Amniotic epithelial cell (primary cell): ENCODE results near the gene HIVEP3.

Experiments
- DNase-seq: peaks from one replicate; pipeline ENCODE4 v3.0.0-alpha.2; 2010; ENCODE audit warnings: low read depth

The HIVEP3 gene

DNA sequence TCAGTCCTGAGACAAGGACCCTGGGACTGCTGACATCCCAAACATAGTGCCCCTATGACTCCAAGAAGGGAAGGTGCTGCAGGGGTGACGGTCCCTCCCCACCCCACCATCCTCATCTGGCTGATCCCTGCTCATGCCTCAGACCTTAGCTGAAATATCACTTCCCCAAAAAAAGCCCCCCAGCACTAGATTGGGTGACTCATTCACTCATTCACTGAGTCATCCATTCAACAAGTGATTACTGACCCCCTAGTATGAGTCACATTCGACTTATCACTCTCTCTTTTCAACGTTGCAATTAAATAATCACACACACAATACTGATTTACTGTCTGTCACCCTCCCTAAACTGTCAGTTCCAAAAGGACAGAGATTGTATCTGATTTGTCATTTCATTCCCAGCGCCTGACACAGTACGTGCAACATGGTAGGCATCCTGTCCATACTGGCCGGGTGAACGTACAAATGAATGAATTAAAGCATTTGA, 48.6 kb downstream of the HIVEP3 start:
- DNase-seq, result peak; percentile 53

DNA sequence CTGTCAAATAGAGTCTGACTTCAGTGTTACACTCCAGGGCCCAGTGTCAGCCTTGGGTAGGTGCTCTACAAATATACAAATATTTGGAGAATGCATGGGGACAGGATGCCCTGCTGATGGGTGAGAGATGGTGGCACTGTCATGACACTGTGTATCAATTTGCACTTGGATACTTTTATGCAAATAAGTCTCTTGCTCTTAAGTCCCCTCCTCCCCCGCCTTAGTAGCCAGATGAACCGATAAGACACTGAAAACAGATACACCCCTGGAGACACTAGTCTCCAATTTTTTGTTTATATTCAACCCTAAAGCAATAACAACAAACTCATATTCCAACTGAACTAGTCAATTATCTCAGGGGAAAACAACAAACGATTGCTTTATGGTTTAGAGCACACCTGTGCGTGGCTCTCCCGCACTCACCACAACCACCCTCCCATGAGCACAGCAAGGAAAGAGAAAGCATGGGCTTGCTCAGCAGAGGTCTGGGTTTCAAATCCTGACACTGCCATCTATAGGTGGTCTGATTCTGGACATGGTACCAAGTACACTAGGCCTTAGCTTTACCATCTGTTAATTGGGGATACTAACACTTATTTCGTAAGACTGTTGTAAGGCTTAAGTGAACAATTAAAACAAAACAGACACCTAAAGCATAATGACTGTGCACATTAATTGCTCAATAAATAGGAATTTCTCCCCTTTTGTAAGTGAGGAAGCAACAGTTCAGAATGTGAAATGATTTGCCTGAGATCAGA, 50.3 kb downstream of the HIVEP3 start:
- DNase-seq, result peak; percentile 18

DNA sequence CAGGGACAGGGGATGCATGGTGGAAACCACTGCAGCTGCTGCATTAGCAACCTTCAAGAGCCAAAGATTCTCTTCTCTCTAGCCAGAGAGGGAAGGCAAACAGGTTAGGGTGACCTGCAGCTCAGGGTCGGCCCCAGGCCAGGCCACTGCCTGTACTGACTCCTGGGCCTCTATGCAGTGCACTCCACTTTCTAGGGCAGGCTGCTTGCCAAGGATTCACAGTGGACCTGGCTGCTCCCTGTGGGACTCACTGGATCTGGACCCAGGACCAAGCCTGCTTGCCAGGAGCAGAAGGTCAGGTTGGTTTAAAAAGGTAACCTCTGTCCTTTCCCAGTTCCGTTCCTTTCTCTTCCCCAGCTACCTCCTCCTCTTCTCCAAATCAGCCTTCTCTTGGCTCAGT, 52.4 kb downstream of the HIVEP3 start:
- DNase-seq, result no peak

DNA sequence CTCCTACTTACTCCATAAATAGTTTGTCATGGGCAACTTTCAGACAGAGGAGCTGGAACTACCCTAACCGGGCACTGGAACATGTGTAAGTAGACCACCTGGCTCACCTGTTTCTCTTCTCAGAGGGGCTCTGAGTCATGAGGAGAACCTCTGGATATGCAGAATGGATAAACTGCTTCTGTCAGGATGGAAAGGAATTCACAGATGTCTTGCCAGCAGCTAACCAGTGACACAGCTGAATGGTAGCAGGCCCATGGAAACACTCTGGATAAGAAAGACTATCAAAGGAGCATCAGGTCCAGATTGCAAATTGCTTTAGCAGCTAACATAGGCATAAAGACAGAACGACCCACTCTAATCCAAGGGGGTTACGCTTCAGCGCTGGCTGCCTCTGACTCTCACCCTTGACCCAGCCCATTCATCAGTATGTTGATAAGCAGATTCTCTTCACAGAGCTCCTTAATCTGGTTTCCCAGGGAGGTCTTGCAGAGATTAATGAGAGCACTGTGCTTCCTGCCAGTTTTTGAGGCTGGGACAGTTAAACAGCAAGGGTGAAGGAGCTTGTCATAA, 54.2 kb downstream of the HIVEP3 start:
- DNase-seq, result peak; percentile 34

DNA sequence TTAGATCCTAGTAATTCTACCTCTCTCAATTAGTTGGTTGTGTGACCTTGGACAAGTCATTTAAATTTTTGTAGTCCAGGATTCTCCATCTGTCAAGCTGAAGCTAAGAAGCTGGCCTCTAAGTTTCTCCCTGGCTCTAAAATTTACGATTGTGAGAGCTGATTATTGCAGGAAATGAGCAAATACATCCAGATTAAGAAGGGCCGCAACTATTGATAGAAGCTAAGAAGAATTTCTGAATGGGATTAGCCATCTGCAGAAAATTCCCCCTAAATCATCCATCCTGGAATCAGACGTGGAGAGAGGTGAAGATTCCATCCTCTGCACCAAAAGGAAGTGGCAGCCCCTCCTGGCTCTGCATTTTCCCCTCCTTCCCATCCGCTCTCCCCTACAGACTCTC, 55.0 kb downstream of the HIVEP3 start:
- DNase-seq, result no peak

DNA sequence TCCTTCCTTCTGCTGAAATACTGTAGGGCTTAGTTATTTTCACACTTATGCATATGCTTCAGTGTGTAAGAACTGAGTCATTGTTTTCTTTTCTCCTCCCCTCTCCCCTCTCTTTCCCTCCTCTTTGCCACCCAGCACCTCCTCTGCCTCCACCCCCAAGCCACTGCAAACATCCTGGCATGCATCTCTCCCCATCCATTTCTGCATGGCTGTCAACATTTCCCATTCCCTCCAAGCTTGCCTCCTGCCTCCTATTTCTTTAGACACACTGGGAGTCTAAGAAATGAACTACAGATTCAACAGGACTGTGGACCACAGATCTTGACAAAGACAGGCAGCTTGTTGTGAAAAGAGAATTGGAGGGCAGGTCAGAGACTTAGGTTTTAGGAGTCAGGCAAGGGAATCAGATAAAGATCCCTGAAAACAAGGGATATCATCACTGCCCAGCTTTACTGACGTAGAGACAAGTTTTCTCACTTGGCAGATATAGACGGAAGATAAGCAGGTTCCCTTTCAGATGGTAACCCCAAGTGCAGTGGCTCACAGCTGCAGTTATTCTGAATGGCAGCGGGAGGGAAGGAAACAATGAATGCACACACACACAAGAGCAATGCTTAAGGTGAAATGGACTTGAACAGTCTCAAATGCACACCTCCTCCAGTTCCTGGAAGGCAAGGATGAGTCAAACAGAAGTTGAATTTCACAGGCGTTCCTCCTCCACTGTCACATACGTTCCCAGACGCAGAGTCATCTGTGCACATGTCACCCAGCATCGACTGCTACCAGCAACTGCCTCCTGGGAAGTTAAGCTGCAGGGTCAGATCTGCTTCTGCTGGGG, 56.1 kb downstream of the HIVEP3 start:
- peak; percentile 82 for DNase-seq

DNA sequence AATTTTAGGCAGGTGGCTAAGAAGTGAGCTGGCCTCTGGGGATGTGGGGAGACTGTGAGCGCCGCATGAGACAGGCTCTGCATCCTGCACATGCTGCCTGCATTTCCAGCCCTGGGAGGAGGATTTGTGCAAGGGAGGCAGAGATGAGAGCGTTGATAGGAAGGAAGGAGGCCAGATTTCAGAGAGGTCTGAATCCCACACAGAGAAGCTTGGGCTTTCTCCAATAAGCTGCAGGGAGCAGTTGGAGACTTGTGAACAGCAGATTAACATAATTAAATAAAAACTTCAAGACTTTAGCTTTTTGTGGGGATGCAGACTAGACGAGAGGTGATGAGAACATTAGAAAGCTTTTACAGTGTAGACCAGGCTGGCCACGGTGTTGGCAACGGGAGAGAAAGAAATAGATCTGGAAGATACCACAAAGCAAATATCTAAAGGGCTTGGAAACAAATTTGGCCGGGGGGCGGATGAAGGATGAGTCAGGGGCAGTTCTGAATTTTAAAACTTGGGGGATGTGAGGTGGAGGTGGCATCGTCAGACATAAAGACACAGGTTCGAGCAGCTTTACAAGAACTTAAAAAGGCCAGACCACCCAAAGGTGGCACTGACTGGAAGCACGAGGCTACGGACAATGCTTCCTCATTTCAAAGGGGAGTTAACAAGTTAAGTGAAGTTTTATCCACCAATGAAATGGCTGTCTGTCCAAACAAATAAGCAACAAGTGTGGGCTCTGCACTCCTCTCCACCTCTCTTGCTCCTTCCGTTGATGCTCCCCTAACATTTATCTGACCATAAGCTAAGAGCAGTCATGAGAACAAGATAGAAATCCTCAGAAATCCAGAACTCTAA, 57.0 kb downstream of the HIVEP3 start:
- DNase-seq, result no peak

DNA sequence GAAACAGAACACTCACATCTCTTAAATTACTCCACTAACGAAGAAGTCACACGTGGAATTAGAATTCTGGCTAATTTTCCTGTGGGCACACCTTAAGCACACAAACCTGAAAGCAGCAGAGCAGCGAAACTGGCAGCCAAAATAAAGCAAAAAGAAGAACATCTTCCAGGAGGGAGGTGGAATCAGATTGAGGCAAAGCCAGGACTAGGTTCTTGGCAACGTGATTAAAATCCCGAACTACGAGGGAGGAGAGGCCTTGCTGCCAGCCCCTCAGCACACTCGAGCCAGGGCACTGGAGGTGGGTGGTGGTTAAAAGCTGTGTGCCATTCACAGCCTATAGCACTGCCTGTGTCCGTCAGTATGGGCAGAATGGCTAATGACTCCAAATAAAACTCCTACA, 58.0 kb downstream of the HIVEP3 start:
- DNase-seq, result no peak

DNA sequence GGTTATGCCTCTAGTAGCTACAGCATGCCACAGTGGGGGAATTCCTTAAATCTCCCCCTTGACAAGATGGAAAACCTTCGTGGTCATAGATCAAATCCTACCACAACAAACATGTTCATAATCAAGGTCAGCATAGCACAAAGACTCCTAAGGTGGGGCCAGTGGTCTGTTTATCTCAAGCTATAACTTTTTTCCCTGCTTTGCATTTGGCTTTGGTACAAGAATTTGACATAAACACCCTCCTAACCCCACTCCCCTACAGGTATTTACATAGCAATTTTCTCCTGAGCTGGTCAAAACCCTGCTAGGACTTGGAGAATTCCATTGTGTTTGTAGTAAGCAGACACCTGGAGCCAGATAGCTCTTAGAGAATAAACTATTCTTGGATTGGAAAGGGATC, 58.5 kb downstream of the HIVEP3 start:
- no peak for DNase-seq

DNA sequence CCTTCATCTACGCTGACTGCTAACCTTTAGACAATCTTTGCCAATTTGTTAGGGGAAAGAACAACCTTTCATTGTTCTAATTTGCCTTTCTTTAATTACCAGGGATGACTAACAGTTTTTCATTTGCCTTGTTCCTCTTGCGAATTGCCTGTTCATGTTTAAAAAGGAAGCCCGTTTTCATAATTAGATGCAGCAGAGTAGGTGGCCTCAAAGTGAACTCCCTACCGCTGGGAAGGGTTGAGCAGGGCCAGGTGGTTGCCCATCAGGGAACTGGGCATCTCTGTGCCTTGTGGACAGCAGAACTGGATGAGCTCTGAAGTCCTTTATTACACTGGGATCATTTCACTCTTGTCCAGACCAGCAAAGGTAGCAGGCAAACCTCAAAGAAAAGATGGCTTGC, 59.0 kb downstream of the HIVEP3 start:
- no peak for DNase-seq

DNA sequence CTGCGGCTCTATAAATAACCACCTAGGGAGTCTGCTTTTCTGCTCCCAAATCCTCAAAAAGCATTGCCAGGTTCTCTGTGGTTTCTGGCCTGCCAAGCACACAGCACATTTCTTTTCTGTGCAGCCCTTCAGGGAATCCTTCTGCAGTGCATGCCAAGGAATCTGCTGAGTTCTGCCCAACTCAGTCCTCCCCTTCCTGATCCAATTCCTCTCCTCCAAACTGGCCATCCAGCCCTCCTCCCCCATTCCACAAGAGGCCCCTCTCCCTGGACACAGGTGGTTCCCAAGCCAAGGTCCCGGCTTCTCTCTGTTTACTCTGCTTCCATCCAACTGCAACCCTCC, 61.8 kb downstream of the HIVEP3 start:
- peak; percentile 62 for DNase-seq

DNA sequence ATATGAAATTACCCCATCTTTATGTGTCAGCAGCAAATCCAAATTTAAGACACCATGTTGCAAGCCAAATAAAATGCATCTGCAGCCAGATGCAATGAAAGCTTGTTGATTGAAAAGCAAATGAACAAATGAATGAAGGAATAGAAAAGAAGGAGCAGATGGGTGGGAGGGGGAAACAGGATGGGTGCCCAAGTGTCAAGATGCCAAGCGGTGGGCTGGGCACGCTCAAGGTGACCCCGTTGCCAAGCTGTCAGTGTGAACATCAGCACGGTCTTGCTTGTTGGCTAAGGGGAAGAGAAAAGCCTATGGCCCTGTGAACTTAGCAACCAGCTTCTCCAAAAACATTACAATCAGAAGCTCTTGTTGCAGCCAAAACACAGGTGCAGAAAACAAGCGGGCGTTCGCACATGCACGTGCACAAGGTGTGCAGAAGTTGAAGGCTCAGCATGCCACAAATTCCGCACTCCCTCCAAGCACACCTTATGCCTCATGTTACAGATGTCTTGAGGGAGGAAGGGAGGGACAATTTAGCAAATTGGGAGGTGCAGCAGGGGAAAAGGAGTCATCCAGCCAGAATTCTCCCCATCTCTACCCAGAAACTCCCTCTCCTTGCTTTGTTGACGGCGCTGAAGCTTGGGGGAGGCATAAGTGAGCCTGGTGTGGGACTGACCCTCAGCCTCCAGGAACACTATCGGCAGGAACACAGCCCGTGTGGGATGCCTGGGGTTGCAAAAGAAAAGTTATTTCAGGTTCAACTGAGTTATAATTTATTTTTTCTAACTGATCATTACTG, 62.4 kb downstream of the HIVEP3 start:
- DNase-seq, result no peak

DNA sequence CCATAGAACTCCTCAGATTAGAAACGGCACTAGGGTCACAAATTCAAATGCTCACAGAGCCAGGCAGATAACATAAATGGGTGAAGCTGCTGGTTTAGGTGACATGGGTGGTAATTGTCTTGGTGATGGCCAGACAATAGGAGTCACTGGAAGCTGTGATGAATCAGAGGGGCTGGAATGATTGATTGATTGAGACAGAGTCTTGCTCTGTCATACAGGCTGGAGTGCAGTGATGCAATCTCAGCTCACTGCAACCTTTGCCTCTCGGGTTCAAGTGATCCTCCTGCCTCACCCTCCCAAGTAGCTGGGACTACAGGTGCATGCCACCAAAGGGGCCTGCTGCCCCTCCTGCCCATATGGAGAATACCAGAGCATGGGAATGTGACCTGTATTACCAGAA, 63.0 kb downstream of the HIVEP3 start:
- no peak for DNase-seq

DNA sequence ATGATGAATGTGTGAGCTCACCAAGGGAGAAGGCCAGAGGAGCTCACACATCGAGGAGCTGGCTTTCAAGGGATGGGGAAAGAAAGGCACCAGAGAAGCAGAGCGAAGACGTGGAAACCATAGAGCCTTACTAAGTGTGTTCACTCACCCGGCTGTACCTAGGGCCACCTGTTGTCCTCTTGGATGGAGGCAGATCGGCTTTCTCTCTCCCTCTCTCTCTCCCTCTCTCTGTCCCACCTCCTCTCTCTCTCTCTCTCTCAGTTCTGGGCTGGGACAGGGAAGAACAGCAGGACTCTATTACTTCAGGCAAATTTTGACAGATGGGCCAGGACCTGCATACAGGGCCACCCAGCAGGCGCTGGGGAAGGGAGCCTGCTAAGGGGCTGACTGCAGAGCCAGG, 64.8 kb downstream of the HIVEP3 start:
- no peak for DNase-seq

DNA sequence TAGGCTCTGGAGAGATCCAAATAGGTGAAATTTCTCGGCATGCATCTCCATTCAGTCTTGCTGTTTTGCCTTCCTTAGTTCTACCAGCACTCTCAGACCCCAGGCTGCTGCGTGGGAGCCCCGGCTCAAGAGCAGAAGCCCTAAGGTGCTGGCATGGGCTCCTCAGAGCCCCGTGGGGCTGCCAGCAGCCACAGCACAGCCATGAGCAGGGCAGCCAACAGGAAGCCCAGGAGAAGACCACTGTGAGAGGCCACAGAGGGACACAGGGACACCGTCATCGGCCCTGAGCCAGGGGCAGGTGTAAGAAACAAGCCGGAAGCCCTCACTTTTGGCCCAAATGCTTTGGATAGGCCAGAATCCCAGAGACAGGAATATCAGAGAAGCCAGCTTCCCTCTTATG, 66.6 kb downstream of the HIVEP3 start:
- no peak for DNase-seq

DNA sequence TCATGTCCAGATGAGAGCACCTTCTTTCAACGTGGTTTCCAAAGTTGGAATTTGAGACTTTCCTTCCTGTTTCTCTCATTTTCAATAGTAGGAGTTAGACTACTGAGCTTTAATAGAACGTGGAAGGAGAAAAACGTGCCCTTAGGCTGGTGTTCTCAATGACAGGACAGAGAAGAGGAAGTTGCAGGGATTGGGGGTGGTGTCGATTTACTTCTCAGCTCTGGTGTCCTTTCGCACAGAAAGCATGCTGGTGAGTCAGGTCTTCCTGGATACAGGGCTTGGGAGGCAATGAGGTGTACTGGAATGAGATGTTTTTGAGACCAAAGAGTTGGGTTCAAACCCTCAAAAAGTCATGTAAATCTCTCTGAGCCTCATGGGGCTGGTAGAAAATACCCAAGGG, 67.1 kb downstream of the HIVEP3 start:
- DNase-seq, result peak; percentile 70

DNA sequence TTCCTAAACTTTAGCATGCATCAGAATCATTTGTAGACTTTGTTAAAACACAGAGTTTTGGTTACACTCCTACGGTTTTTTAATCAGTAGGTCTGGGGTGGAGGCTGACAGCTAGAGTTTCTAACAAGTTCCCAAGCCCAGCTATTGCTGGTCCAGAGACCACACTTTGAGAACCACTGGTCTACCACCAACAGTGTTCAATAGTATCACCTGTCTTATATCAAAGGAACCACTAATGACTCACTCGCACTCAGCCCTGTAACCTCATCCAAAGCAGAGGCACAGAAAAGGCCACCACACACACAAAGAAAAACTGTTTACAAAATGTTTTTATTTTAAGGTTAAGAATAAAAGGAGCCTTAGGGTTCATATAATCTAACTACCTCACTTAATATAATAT, 68.7 kb downstream of the HIVEP3 start:
- DNase-seq, result no peak

DNA sequence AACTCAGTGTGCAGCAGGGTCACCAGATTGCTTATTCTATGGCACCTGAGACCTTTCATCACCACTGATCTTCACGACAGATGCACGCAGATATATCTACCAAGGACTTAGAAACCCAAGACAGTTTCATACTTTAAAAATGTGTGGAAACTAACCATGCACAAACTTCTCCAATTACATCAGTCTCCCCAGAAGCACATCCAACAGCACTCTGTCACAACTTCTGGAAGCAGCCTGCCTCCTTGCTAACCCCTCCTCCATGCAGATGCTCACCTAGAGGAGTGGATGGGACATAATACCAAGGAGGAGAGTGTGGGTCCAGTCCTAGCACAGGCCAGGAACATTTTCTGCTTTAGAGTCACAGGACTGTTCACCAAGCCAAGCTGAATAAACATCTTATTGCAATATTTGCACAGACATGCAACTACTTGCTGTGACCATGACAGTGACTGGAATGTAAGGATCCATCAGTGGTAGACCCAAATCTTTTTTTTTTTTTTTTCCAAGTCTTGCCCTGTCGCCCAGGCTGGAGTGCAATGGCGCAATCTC, 69.4 kb downstream of the HIVEP3 start:
- DNase-seq, result no peak

DNA sequence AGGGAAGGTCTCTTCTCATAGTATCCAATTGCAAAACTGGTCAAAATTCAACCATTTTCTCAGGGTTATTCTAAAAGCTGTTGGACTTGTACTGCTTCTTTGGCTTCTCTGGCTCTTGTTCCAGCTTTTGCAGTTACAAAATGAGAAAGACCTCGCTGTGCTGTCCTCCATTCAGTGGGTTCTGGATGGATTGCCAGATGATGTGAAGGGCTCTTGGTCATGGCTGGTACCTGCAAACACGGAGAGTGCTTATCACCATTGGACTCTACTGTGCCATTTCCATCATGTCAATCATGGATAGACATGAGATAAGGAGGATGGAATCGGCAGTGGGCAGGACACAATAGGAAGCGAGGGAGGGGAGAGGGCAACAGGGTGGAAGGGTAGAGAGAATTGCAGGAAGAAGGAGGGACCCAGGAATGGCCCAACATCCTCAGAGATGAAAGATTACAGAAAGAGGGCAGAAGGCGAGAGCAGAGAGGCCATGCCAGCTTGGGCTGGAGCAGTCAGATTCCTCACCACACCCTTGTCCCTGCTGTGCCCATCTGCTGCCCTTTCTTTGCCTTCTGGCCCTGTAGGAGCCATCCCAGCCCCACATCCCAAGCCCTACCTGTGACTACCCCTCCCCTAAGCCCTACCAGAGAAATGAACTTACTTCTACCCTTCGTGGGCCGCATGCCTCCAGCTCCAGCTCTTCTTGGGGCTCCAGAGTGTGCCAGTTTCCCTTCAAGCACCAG, 70.3 kb downstream of the HIVEP3 start:
- no peak for DNase-seq

DNA sequence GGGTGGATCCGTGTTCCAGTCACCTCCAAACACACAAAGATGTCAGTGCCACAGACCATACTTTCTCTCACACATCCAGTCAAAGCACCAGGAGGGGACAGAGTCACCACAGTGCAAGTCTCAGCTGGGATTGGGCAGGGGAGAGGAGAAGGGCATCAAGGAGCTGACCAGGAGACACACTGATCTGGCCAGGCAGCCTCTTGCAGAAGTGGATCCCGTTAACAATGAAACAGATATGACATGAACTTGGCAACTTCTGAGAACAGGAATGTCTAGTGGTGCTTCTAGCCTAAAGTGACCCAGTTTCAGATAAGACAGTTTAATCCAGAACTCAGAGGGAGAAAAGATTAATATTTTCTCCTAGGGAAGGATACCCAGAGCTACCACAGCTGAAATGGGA, 71.0 kb downstream of the HIVEP3 start:
- peak; percentile 33 for DNase-seq
